ENCODE data around the gene HADHB.
"Not testable (repeated sequence)": the region's sequence is repeated elsewhere in the genome, so short reads cannot be mapped to it uniquely, and the experiment has no call there.

The HADHB gene

GRCh38 chr2:26313446-26313845 lies 68.7 kb downstream of the HADHB start:
- H3K9me3 Mint-ChIP-seq = no peaks in the 10 kb centered on the region

DNA sequence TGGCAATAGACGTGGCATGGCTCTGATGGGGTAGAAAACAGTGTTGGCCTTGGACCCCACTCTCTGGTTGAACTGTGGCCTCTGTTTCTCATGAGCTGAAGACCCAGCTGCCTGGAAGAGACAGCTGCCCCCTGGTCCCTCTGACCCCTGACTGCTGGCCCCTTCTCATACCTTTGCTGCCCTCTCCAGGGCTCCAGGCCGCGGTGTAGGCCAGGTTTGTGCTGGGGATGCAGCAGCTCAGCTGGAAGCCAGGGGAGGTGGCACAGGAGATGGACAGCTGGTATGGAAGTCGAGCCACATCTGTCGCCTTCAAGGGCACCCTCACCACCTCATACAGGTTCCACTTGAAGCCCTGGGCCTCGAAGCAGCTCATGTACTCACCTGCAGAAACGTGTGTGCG lies 69.5 kb downstream of the HADHB start:
- no peak overlapping the region for H3K27ac Mint-ChIP-seq

More at GRCh38 chr2:26313446-26313845, 68.7 kb downstream of the HADHB start:
- Mint-ChIP-seq H3K27ac (no peak overlapping the region), H3K27me3 (ENCODE audit: low read depth, poor library complexity) (peaks cover 28% of the 10 kb centered on the region), H3K4me1 (peaks cover 13% of the 10 kb centered on the region), H3K4me3 (no peak overlapping the region), H3K36me3 (ENCODE audit: low read depth) (no peaks in the 10 kb centered on the region)
- no peak for TF ChIP-seq CTCF (IDR thresholded peaks at IDR 0.05)
- DNase-seq = no peak

DNA sequence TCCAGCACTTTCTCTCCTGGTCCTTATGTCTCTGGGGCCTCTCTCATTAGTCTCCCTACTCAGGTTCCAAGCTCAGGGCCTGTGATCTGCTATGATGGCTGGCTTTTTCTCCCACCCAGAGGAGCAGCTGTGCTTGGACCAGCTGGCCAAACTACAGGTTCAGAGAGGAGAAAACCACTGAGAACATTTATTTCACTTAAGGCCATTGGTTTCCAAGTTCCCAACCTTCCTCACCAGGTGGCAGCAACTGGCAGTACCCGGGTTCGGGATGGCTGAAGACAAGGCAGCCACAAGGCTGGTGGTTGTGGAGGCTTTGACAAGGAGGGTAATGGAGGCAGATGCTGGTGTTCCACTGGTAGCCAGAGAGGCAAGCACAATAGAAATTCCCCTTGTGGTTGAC lies 71.3 kb downstream of the HADHB start:
- no peak overlapping the region for H3K27ac Mint-ChIP-seq
- H3K36me3 Mint-ChIP-seq (ENCODE audit: low read depth) = no peaks in the 10 kb centered on the region
- peaks cover 19% of the 10 kb centered on the region for H3K4me1 Mint-ChIP-seq
- peaks cover 32% of the 10 kb centered on the region for H3K27me3 Mint-ChIP-seq (ENCODE audit: low read depth, poor library complexity)
- H3K9me3 Mint-ChIP-seq = no peaks in the 10 kb centered on the region
- no peak for TF ChIP-seq CTCF (IDR thresholded peaks at IDR 0.05)
- no peak for DNase-seq
- H3K4me3 Mint-ChIP-seq = no peak overlapping the region

More for the DNA sequence above, 69.5 kb downstream of the HADHB start:
- peak; percentile 45 for DNase-seq
- H3K4me1 Mint-ChIP-seq = peaks cover 19% of the 10 kb centered on the region
- H3K4me3 Mint-ChIP-seq = no peak overlapping the region
- peaks cover 34% of the 10 kb centered on the region for H3K27me3 Mint-ChIP-seq (ENCODE audit: low read depth, poor library complexity)
- no peaks in the 10 kb centered on the region for H3K36me3 Mint-ChIP-seq (ENCODE audit: low read depth)
- H3K9me3 Mint-ChIP-seq = no peaks in the 10 kb centered on the region
- peak; percentile 10 for TF ChIP-seq CTCF (IDR thresholded peaks at IDR 0.05)

DNA sequence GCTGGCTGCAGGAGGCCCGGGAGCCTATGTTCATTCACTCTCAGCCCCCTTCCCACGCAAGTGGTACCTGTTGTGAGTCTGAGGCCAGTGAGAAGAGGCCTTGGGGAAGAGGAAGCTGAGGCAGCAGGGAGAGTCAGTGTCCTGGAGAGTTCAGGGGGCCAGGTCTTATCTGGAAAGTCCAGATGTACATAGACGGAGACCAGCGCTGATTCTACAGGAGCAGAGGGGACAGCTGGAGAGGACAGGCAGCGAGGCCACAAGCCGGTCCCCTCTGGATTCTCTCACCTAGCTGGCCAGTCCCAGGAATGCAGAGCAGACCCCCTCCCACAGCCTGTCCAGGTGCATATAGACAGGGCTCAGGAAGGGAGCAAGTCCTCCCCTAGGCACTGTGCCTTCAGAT lies 72.1 kb downstream of the HADHB start:
- no peaks in the 10 kb centered on the region for H3K36me3 Mint-ChIP-seq (ENCODE audit: low read depth)

GRCh38 chr2:26317377-26318105 lies 72.8 kb downstream of the HADHB start:
- Mint-ChIP-seq H3K36me3 (ENCODE audit: low read depth) (no peaks in the 10 kb centered on the region), H3K27ac (no peak overlapping the region), H3K4me3 (no peak overlapping the region), H3K9me3 (no peaks in the 10 kb centered on the region), H3K27me3 (ENCODE audit: low read depth, poor library complexity) (peaks cover 32% of the 10 kb centered on the region), H3K4me1 (peaks cover 19% of the 10 kb centered on the region)
- TF ChIP-seq CTCF (IDR thresholded peaks at IDR 0.05) = no peak
- no peak for DNase-seq

More for the DNA sequence above, 72.1 kb downstream of the HADHB start:
- no peaks in the 10 kb centered on the region for H3K9me3 Mint-ChIP-seq
- H3K27ac Mint-ChIP-seq = no peak overlapping the region
- peaks cover 19% of the 10 kb centered on the region for H3K4me1 Mint-ChIP-seq
- no peak overlapping the region for H3K4me3 Mint-ChIP-seq
- no peak for TF ChIP-seq CTCF (IDR thresholded peaks at IDR 0.05)
- no peak for DNase-seq
- H3K27me3 Mint-ChIP-seq (ENCODE audit: low read depth, poor library complexity) = peaks cover 32% of the 10 kb centered on the region

- Mint-ChIP-seq H3K27ac (no peak overlapping the region), H3K27me3 (ENCODE audit: low read depth, poor library complexity) (peaks cover 32% of the 10 kb centered on the region), H3K4me1 (peaks cover 19% of the 10 kb centered on the region), H3K4me3 (no peak overlapping the region), H3K9me3 (no peaks in the 10 kb centered on the region), H3K36me3 (ENCODE audit: low read depth) (no peaks in the 10 kb centered on the region)
- no peak for DNase-seq
- no peak for TF ChIP-seq CTCF (IDR thresholded peaks at IDR 0.05)
These were observed 74.2 kb downstream of the HADHB start for GRCh38 chr2:26318950-26319349.

DNA sequence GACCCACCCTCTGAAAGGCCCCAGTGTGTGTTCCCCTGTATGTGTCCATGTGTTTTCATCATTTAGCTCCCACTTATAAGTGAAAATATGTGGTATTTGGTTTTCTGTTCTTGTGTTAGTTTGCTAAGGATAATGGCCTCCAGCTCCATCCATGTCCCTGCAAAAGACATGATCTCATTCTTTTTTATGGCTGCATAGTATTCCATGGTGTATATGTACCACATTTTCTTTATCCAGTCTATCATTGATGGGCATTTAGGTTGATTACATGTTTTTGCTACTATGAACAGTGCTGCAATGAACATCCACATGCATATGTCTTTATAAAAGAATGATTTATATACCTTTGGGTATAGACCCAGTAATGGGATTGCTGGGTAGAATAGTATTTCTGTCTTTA lies 79.7 kb downstream of the HADHB start:
- not testable (repeated sequence) for H3K4me3 Mint-ChIP-seq, H3K4me1 Mint-ChIP-seq

More for the DNA sequence above, 79.7 kb downstream of the HADHB start:
- H3K27me3 Mint-ChIP-seq (ENCODE audit: low read depth, poor library complexity) = peaks cover 17% of the 10 kb centered on the region
- not testable (repeated sequence) for H3K27ac Mint-ChIP-seq; H3K9me3 Mint-ChIP-seq; H3K36me3 Mint-ChIP-seq (ENCODE audit: low read depth); DNase-seq
